ENCODE data around the gene SLC22A1. TPM values are rescaled to one million over a fixed set of nuclear protein-coding genes. Genes with fewer than 3 reads are reported as not detected.
"Not testable (repeated sequence)": the region's sequence is repeated elsewhere in the genome, so short reads cannot be mapped to it uniquely, and the experiment has no call there.

SLC22A1 gene
- total RNA-seq, 1 donor from 2014 or later, result 2.6 TPM

GRCh38 chr6:160108077-160108476, 13.5 kb upstream of the SLC22A1 start:
- ATAC-seq (no peak), DNase-seq (no peak)
- Histone ChIP-seq H3K4me1 (no peaks in the 10 kb centered on the region), H3K27me3 (ENCODE audit: low read depth) (no peaks in the 10 kb centered on the region), H3K4me3 (no peak overlapping the region), H3K27ac (no peak overlapping the region), H3K36me3 (peaks cover 65% of the 10 kb centered on the region), H3K9me3 (no peaks in the 10 kb centered on the region)
- intact Hi-C loops (cut with DNase I), result no loop called here
- TF ChIP-seq CTCF (IDR thresholded peaks at IDR 0.05), result no peak

- Histone ChIP-seq H3K4me1 (no peaks in the 10 kb centered on the region), H3K36me3 (peaks cover 40% of the 10 kb centered on the region), H3K27ac (no peak overlapping the region), H3K9me3 (no peaks in the 10 kb centered on the region), H3K4me3 (no peak overlapping the region), H3K27me3 (ENCODE audit: low read depth) (no peaks in the 10 kb centered on the region)
- ATAC-seq, result no peak
- intact Hi-C loops (cut with DNase I), result no loop called here
- no peak for TF ChIP-seq CTCF (IDR thresholded peaks at IDR 0.05)
- DNase-seq, result no peak
These were observed 11.0 kb upstream of the SLC22A1 start for GRCh38 chr6:160110586-160111123.

GRCh38 chr6:160111806-160112205, 9.8 kb upstream of the SLC22A1 start:
- Histone ChIP-seq H3K4me1 (no peaks in the 10 kb centered on the region), H3K9me3 (no peaks in the 10 kb centered on the region), H3K27ac (no peak overlapping the region), H3K27me3 (ENCODE audit: low read depth) (no peaks in the 10 kb centered on the region), H3K4me3 (no peak overlapping the region), H3K36me3 (peaks cover 29% of the 10 kb centered on the region)
- ATAC-seq, result no peak
- DNase-seq, result no peak
- TF ChIP-seq CTCF (IDR thresholded peaks at IDR 0.05), result no peak
- intact Hi-C loops (cut with DNase I), result no loop called here

- Histone ChIP-seq H3K4me1 (no peaks in the 10 kb centered on the region), H3K9me3 (no peaks in the 10 kb centered on the region), H3K36me3 (peaks cover 21% of the 10 kb centered on the region), H3K27me3 (ENCODE audit: low read depth) (no peaks in the 10 kb centered on the region), H3K27ac (no peak overlapping the region), H3K4me3 (no peak overlapping the region)
- intact Hi-C loops (cut with DNase I), result no loop called here
- no peak for ATAC-seq
- DNase-seq, result no peak
- TF ChIP-seq CTCF (IDR thresholded peaks at IDR 0.05), result no peak
These were observed 8.9 kb upstream of the SLC22A1 start for GRCh38 chr6:160112628-160113299.

- H3K9me3 ChIP-seq; intact Hi-C loops (cut with DNase I); H3K27ac ChIP-seq; ATAC-seq; H3K36me3 ChIP-seq; H3K4me1 ChIP-seq; H3K27me3 ChIP-seq (ENCODE audit: low read depth); H3K4me3 ChIP-seq; DNase-seq: not testable (repeated sequence)
These were observed 7.1 kb upstream of the SLC22A1 start for GRCh38 chr6:160114536-160114935.

GRCh38 chr6:160115421-160115820, 6.2 kb upstream of the SLC22A1 start:
- Histone ChIP-seq H3K27me3 (ENCODE audit: low read depth) (no peaks in the 10 kb centered on the region), H3K4me1 (no peaks in the 10 kb centered on the region), H3K36me3 (no peaks in the 10 kb centered on the region), H3K27ac (no peak overlapping the region), H3K4me3 (no peak overlapping the region), H3K9me3 (no peaks in the 10 kb centered on the region)
- intact Hi-C loops (cut with DNase I), result no loop called here
- ATAC-seq, result peak in 1 of 2 donors; percentile 20
- no peak for TF ChIP-seq CTCF (IDR thresholded peaks at IDR 0.05)
- DNase-seq, result no peak

Measured in lower lobe of right lung (tissue), 2 donors.